GM21717 (cell line): ENCODE measurements around the gene OTUD5.

ENCODE experiments used
- ATAC-seq: cut with Tn5 transposase; IDR thresholded peaks from one replicate; pipeline ENCODE4 v1.9.1; 2021; ENCODE audit warnings: mild to moderate bottlenecking, moderate library complexity; ENCODE audit not compliant: unreplicated experiment

Gene OTUD5

GRCh38 chrX:48937054-48937907 lies 20.1 kb downstream of the OTUD5 start:
- ATAC-seq: peak; percentile 57

- ATAC-seq: no peak
These were observed 20.9 kb downstream of the OTUD5 start for GRCh38 chrX:48936429-48937053.

GRCh38 chrX:48935301-48935670 lies 22.1 kb downstream of the OTUD5 start:
- ATAC-seq: no peak

DNA sequence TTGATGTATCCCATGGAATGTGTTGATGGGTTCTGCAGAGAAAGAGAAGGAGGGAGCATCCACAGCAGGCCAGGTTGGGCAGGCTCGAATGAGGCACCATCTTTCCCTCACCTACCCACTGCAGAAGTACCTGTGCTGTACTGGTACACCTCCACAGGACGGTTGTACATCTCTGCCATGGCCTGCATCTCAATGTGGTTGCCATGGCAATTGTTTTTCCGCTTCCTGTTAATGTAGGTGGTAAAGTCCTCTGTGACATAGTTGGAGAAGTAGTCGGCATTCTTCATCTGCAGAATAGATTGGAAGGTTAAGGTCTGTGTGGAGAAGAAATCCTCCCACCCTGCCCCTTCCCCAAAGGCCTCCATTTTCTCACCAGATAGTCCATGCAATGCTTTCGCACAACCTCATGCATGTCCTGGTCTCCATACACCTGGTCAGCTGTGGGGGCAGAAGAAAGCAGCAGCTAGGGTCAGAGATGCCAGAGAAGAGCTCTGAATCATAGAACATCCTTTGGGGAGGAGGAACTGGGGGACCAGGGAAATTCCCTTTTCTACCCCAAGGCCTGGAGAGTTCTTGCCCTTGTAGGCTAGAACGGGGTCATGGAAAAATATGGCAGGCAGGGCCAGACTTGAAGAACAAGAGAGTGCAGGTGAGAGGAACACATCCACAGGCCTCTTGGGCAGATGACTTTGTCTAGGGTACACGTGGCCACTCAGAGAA lies 22.7 kb downstream of the OTUD5 start:
- ATAC-seq: no peak

- ATAC-seq: peak; percentile 35
These were observed 23.6 kb downstream of the OTUD5 start for GRCh38 chrX:48933757-48934156.

- ATAC-seq: no peak
These were observed 29.5 kb downstream of the OTUD5 start for GRCh38 chrX:48927736-48928382.

DNA sequence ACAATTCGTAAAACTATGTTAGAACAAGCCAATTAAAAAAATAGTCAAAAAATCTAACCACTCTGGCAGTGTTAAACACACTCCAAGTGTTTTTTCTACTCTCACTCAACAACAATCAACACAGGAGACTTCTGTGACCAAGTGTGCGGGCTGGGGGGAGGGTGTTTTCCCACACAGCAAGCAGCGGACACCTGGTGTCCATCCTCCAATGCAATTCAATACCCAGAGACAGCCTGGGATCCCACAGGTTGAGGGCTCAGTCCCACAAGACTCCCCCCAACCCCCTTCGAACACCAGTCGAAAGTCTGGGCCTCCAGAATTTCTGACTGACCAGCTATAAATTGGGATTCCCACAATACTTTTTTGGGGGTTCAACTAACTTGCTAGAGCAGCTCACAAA lies 30.3 kb downstream of the OTUD5 start:
- no peak for ATAC-seq

GRCh38 chrX:48924270-48924669 lies 33.1 kb downstream of the OTUD5 start:
- no peak for ATAC-seq

DNA sequence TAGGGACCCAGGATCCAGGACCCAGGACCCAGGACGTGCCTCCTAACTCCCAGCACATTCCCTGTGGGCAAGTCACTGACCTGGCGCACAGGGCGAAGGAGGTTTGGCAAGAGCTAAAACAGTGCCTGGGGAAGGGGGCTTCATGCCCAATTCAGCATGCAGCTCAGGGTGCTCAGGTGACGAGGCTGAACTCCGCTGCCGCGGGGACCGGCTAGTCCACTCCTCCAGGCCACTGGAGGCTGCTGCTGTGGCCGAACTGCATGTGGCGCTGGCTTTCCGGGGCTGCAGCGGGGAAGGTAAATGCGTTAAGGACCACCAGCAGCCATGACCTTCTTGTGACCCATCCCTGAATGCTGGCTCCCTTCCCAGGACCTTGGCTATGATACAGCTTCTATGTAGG lies 33.6 kb downstream of the OTUD5 start:
- ATAC-seq: no peak

- no peak for ATAC-seq
These were observed 36.7 kb downstream of the OTUD5 start for GRCh38 chrX:48920718-48921104.

- ATAC-seq: no peak
These were observed 37.3 kb downstream of the OTUD5 start for GRCh38 chrX:48919947-48920717.

DNA sequence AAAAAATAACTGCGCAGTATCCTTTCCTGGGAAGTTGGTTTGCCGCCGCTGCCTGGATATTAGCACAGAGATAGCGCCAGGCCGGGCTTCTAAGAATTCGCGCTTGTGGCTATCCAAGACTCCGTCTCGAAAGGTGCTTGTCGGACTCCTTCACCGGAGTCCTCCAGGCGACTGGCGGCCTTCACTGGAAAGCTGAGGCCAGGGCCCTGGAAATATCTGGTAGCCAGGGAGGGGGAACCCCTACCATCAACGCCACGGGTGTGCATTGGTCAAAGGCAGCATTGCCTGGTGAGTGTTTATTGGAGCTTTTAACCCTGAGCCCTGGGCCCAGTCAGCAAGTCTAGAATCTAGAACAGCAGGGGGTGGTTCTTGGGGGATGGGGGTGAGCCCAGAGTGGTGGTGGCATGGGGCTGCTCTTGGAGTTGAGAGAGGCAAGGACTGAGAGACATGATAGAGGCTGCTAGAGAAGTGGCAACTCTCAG lies 38.0 kb downstream of the OTUD5 start:
- ATAC-seq: peak; percentile 9

GRCh38 chrX:48918643-48919340 lies 38.6 kb downstream of the OTUD5 start, which contains the start of gene PIM2:
Gene PIM2, minus strand, starts transcription at chrX:48919024. Its CDS starts 190 bp downstream, at chrX:48918834.
- ATAC-seq: peak; percentile 63

DNA sequence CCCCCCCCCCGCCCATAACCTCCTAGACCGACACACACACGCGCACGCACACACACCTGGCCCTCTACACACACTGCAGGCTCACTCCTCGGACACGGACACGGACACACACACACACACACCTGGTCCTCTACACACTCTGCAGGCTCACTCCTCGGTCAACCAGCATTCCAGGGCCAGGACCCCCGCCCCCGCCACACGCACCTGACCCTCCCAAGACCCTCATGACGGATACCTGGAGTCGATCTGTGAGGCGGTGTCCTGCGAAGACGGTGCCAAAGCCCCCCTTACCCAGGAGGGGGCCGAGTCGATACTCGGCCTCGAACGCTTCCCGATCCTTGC lies 39.1 kb downstream of the OTUD5 start:
- no peak for ATAC-seq

- ATAC-seq: peak; percentile 32
These were observed 40.0 kb downstream of the OTUD5 start for GRCh38 chrX:48917139-48918001.

DNA sequence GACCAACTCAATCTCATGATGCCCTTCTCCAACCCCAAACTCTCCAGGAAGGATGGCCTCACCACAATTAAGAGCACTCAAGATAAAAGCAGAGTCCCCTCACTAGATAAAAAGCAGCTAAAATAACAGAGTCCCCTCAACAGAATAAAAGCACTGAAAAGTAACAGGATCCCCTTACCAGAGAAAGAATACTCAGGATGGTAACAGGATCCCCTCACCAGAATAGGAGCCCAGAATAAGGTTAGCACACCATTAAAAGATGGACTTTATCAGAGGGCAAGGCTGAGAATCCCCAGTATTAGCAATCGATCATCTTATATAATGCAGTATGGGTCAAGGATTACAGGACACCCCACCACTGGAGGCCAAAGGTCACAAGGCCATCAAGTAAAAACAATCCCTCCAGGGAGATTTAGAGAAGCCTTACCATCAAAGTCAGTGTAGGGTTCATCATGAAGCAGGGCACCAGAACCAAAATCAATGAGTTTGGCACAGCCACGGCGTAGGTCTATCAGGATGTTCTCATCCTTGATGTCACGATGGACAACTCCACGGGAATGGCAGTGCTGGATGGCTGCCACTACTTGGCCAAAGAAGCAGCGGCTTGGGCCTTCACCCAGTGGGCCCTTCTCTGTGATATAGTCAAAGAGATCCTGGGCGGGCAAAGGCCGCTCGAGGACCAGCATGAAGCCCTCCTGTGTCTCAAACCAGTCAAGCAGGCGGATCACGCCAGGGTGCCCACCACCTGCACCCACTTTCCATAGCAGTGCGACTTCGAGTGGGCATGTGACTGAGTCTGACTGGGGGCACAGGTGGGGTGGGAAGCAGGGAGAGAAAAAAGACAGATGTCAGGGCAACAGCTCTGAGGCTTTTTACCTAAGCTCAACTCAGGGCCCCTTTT lies 42.6 kb downstream of the OTUD5 start:
- ATAC-seq: no peak

GRCh38 chrX:48913605-48914366 lies 43.6 kb downstream of the OTUD5 start:
- ATAC-seq: no peak
